Skeletal muscle tissue (tissue), 4 donors: ENCODE results near the gene AK5. TPM values are rescaled to one million over a fixed set of nuclear protein-coding genes. Genes with fewer than 3 reads are reported as not detected.

Source experiments
- H3K27ac ChIP-seq: one replicate; pipeline ENCODE4 v1.7.0; 2013; ENCODE audit warnings: mild to moderate bottlenecking, low read depth, low read length, inconsistent platforms
- H3K27me3 ChIP-seq, 3 donors: one replicate each; pipeline ENCODE4 v1.7.0; 2013; ENCODE audit warnings: low read length in 3 of 3; ENCODE audit not compliant: control insufficient read depth in 3 of 3, insufficient read depth in 3 of 3
- H3K36me3 ChIP-seq, 3 donors: one replicate each; pipeline ENCODE4 v1.7.0; 2013; ENCODE audit warnings: low read length in 3 of 3; ENCODE audit not compliant: control insufficient read depth in 3 of 3, insufficient read depth in 3 of 3
- H3K4me1 ChIP-seq, 3 donors: one replicate each; pipeline ENCODE4 v1.7.0; 2013; ENCODE audit warnings: low read length in 3 of 3, mild to moderate bottlenecking in 3 of 3; ENCODE audit not compliant: control insufficient read depth in 3 of 3, insufficient read depth in 3 of 3
- H3K4me3 ChIP-seq, 3 donors: one replicate each; pipeline ENCODE4 v1.7.0; 2013; ENCODE audit warnings: low read length in 3 of 3
- H3K9ac ChIP-seq, 3 donors: one replicate each; pipeline ENCODE4 v1.7.0; 2013; ENCODE audit warnings: low read length in 3 of 3, mild to moderate bottlenecking in 3 of 3, moderate library complexity in 2 of 3, low read depth in 1 of 3
- H3K9me3 ChIP-seq, 3 donors: one replicate each; pipeline ENCODE4 v1.7.0; 2013; ENCODE audit warnings: low read length in 3 of 3; ENCODE audit not compliant: control insufficient read depth in 3 of 3
- total RNA-seq: library from RNA; depleted of rRNA; stranded (reverse); fragments of >200 nt; gene quantifications from one replicate; pipeline ENCODE4 v1.2.3, GENCODE V29; 2014
- donor health status: Osteomylitis.

Gene AK5
- total RNA-seq, 1 donor from 2014 or later: 11.5 TPM

DNA sequence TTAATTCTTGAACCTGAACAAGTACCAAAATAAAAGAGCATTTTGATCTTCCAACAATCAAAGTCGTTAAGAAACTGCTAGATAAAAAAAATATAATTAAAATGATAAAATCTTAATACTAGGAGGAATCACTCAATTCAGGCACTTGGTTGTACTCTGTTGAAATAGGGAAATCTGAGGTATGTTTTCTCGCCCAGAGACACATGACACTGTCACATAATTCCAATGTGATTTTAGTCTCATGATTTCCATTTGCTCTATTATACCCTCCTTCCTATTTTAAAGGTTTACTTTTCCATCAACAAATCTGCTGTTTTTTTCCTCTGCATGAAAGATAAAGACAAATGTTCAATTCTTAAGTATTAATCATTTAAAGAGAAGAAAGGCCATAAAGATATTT is 303.1 kb downstream of the AK5 start:
- no peak overlapping the region for H3K27ac ChIP-seq
- H3K36me3 ChIP-seq: peaks cover 7 to 18% (median 17%) of the 10 kb centered on the region in 3 donors

DNA sequence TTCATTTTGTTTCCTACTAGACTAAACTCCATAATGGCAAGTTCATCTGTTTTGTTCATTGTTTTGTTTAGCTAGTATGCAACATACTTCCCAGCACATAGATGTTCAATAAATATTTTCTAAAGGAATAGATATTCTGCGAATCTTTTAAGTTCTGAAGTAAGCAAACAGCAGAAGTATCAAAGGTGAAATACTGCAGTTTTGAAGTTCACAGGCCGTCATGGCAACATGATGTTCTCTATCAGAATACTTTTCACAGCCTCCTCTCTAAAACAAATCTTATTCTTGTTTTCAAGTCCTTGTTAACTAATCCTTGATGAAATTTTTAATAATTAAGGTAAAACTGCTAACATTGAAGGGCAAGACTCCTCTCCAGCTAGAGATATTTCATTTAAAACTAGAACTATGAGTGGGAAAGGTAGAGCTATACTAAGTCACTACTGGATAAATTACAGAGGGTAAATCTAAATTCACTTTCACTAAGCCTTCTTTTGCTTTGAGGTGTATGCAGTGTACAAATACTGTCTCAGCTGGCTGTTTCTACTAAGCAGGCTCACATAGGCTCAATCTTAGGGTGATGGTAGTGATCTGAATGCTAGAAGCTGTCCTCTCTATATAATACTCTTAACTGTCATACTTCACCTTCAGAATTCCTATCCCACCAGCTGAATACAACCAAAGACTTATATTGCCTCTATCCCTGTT is 303.9 kb downstream of the AK5 start:
- H3K27me3 ChIP-seq: no peaks in the 10 kb centered on the region
- H3K36me3 ChIP-seq: peaks cover 5 to 11% (median 8%) of the 10 kb centered on the region in 3 donors
- H3K4me3 ChIP-seq: no peak overlapping the region
- H3K4me1 ChIP-seq: no peaks in the 10 kb centered on the region
- H3K27ac ChIP-seq: no peak overlapping the region
- no peaks in the 10 kb centered on the region for H3K9me3 ChIP-seq
- no peak overlapping the region for H3K9ac ChIP-seq

More for the DNA sequence above, 303.1 kb downstream of the AK5 start:
- Histone ChIP-seq H3K9ac (no peak overlapping the region), H3K4me3 (no peak overlapping the region), H3K9me3 (no peaks in the 10 kb centered on the region), H3K4me1 (no peaks in the 10 kb centered on the region), H3K27me3 (no peaks in the 10 kb centered on the region)

DNA sequence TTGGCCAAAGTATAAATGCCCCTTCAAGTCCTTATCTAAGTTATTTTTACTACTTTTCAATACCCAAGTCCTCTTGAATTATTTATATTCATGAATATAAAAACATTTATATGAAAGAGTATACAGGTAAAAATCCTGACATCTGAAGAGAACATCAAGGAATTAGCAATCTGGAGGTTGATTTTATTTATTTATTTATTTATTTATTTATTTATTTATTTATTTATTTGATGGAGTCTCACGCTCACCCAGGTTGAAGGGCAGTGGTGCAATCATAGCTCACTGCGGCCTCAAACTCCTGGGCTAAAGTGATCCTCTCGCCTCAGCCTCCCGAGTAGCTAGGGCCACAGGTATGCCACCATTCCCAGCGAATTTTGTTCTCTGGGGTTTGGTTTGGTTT is 307.4 kb downstream of the AK5 start:
- Histone ChIP-seq H3K27ac (no peak overlapping the region), H3K9ac (no peak overlapping the region), H3K4me1 (no peaks in the 10 kb centered on the region), H3K36me3 (no peaks in the 10 kb centered on the region), H3K27me3 (no peaks in the 10 kb centered on the region), H3K9me3 (no peaks in the 10 kb centered on the region), H3K4me3 (no peak overlapping the region)

DNA sequence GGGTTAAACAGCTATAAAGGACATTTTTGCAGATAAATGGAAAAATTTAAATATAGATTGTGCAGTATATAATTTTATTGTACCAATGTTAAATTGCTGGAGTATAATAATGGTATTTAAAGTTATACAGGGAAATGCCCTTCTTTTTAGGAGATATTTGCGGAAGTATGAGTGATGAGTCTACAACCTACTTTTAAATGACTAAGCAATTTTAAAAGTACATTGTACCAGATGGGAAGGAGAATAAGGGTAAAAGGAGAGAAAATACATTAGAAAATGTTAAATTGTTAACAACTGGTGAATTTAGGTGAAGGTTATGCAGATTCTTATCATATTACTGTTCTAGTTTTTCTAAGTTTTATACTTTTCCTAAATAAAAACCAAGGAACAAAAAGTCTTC is 308.8 kb downstream of the AK5 start:
- no peaks in the 10 kb centered on the region for H3K4me1 ChIP-seq

DNA sequence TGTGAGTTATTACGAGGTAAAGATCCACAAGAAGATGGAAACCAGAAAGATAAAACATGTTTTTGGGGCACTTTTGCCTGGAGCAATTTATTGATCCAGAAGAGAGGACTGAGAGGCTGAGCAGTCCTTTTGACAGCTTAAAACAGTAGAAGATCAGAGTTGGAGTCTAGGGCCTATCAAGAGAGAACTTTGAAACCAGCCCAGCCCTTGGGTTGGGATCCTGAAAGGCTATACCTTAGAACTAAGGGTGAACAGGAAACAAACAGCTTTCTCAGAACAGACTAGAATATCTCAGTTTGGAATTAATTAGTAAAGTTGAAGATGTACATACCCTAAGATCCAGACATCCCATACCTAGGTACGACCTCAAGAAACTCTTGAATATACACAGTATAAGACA is 311.1 kb downstream of the AK5 start:
- H3K4me3 ChIP-seq: no peak overlapping the region
- H3K36me3 ChIP-seq: peaks cover 0 to 5% (median 1%) of the 10 kb centered on the region in 3 donors
- H3K4me1 ChIP-seq: no peaks in the 10 kb centered on the region
- no peak overlapping the region for H3K27ac ChIP-seq
- H3K9ac ChIP-seq: no peak overlapping the region
- no peaks in the 10 kb centered on the region for H3K9me3 ChIP-seq
- H3K27me3 ChIP-seq: no peaks in the 10 kb centered on the region

More for the DNA sequence above, 308.8 kb downstream of the AK5 start:
- H3K9me3 ChIP-seq: no peaks in the 10 kb centered on the region
- no peaks in the 10 kb centered on the region for H3K27me3 ChIP-seq
- H3K4me3 ChIP-seq: no peak overlapping the region
- H3K36me3 ChIP-seq: no peaks in the 10 kb centered on the region
- no peak overlapping the region for H3K27ac ChIP-seq
- H3K9ac ChIP-seq: no peak overlapping the region

DNA sequence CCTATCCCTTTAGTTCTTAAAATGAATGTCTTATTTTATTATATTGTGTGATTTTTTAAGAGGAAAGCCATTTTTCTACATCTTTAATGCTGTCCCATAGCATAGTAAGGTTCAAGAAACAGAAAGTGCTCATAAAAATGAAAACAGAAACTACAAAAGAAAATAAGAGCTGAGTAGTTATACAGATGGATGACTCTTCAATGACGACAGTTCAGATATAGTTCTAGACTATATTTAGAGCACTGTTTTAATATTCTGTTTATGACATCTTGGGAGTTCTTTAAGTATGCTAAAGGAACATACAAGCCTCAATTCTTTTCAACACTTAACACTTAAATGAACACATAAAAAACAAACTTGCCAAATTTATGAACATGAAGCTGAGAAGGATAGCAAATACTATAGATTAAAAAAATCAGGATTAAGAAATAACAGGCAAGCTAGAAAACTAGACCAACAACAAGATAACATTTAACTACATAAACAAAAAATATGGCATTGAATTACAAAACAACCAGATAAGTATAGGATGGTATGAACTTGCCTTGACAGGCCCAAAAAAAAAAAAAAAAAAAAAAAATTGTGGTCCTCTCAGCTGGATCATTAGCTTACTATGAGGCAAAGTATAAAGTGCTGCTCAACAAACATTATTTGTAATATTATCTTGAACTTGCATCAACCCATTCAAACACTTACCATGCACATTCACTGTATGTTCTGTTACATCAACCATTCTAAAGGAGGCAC is 312.7 kb downstream of the AK5 start:
- Histone ChIP-seq H3K36me3 (peaks cover 0 to 5% (median 1%) of the 10 kb centered on the region in 3 donors), H3K27me3 (no peaks in the 10 kb centered on the region), H3K4me3 (no peak overlapping the region), H3K9ac (no peak overlapping the region), H3K27ac (peak overlapping the region; percentile 3), H3K9me3 (no peaks in the 10 kb centered on the region), H3K4me1 (no peaks in the 10 kb centered on the region)

DNA sequence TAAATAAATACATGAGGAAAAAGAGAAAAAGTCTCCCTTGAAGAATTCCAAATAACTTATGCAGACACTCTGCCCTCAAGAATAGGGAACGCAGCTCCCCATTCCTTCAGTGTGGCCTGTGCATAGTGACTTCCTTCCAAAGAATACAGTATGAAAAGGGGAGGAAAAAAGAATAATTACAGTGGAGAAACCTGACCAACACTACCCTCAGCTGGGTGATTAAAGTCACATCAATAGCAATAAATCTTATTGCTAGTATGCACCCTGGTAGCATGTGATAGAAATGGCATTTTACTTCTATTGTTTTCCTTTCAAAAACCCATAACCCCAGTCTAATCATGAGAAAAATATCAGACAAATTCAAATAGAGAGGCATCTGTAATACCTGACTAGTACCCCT is 315.5 kb downstream of the AK5 start:
- Histone ChIP-seq H3K4me1 (no peaks in the 10 kb centered on the region), H3K27ac (no peak overlapping the region), H3K4me3 (no peak overlapping the region), H3K9me3 (no peaks in the 10 kb centered on the region), H3K9ac (no peak overlapping the region), H3K36me3 (peaks cover 0 to 5% (median 1%) of the 10 kb centered on the region in 3 donors), H3K27me3 (no peaks in the 10 kb centered on the region)

DNA sequence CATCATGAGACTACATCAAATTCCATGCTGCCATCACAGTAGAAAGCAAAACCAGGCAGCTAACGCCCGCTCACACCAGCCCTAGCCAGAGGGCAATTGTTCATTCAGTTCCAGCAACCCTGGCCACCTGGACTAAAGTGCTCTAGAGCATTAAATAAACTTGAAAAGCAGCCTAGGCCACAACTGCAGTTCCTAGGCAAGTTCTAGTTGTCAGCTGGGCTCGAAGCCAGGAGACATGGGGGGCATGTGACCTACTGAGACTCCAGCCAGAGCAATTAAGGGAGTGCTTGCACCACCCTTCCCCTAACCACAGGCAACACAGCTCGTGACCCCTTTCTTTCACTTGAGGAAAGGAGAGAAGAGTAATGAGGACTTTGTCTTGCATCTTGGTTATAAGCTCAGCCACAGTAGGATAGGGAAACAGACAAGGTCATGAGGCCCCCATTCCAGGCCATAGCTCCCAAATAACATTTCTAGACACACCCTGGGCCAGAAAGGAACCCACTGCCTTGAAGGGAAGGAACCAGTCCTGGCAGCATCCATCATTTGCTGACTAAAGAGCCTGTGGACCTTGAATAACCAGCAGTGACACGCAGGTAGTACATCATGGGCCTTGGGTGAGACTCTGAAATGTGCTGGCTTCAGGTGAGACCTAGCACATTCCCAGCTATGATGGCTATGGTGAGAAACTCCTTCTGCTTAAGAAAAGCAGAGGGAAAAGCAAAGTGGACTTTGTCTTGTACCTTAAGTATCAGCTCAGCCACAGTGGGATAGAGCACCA is 323.6 kb downstream of the AK5 start:
- Histone ChIP-seq H3K9ac (no peak overlapping the region), H3K9me3 (peaks cover 3 to 8% (median 4%) of the 10 kb centered on the region in 3 donors), H3K4me3 (no peak overlapping the region), H3K4me1 (peaks cover 6 to 13% (median 10%) of the 10 kb centered on the region in 3 donors), H3K27ac (no peak overlapping the region), H3K27me3 (no peaks in the 10 kb centered on the region), H3K36me3 (peaks cover 0 to 3% (median 0%) of the 10 kb centered on the region in 3 donors)

DNA sequence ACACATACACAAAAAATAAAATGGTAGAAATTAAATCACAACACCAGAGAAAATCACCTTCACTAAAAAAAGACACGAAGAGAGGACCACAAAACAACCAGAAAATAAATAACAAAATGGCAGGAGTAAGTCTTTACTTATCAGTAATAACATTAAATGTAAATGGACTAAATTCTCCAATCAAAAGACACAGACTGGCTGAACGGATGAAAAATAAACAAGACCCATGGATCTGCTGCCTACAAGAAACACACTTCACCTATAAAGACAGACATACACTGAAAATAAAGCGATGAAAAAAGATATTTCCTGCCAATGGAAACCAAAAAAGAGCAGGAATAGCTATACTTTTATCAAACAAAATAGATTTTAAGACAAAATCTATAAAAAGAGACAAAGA is 327.1 kb downstream of the AK5 start:
- H3K36me3 ChIP-seq: peaks cover 0 to 3% (median 0%) of the 10 kb centered on the region in 3 donors
- peaks cover 3 to 8% (median 7%) of the 10 kb centered on the region in 3 donors for H3K9me3 ChIP-seq
- no peak overlapping the region for H3K4me3 ChIP-seq
- no peak overlapping the region for H3K9ac ChIP-seq
- H3K27ac ChIP-seq: no peak overlapping the region
- H3K4me1 ChIP-seq: peaks cover 6 to 13% (median 10%) of the 10 kb centered on the region in 3 donors
- no peaks in the 10 kb centered on the region for H3K27me3 ChIP-seq
